Activated CD8-positive, alpha-beta memory T cell treated with anti-CD3 and anti-CD28 coated beads, Interleukin-2, amount 50 U/mL, for 4 hours (primary cell): ENCODE measurements around the gene RERE.

Source experiments
- DNase-seq: peaks from one replicate; pipeline ENCODE4 v3.0.0-alpha.2; 2020

RERE gene

DNA sequence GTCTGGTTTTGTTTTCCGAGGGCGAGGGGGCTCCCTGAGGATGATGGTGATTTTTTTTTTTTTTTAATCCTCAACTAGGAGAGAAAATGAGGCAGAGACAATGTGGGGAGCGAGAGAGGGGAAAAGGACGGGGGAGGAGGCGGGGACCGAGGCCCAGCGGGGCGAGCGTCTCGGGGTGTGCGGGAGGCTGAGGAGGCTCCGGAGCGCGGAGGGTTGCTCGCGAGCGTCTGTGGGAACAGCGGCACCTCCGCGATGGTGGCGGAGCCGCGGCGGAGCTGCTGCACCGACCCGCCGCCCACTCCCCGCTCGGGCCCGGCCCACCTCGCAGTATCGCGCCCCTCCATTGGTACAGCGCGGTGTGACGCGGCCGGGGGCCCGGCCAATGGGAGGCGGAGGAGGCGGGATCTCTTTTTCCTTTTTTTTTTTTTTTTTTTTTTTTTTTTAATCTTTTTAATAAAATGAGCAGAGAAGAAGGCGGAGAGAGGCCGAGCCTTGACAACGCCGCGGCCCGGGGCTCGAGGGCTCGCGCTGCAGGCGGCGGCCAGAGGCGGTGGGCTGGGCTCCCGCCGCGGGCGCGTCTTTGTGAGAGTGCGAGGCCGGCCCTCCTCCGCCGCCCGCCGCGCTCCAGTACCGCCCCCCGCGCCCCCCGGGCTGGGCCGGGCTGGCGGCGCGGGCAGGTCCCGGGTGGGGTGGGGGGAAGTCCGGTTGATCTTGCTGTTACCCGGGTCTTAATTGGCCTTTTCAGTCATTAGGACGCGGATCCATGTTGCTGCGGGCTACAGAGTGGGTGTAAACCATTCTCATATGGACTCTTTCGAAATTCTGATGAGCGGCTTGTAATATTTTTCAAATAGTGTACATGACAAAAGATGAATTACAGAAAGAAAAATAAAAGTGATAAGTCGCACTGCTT, at the start of gene RERE:
RERE (minus strand) TSS at position 229 of the 913 bp plus-strand sequence.
- peak; percentile 95 for DNase-seq

DNA sequence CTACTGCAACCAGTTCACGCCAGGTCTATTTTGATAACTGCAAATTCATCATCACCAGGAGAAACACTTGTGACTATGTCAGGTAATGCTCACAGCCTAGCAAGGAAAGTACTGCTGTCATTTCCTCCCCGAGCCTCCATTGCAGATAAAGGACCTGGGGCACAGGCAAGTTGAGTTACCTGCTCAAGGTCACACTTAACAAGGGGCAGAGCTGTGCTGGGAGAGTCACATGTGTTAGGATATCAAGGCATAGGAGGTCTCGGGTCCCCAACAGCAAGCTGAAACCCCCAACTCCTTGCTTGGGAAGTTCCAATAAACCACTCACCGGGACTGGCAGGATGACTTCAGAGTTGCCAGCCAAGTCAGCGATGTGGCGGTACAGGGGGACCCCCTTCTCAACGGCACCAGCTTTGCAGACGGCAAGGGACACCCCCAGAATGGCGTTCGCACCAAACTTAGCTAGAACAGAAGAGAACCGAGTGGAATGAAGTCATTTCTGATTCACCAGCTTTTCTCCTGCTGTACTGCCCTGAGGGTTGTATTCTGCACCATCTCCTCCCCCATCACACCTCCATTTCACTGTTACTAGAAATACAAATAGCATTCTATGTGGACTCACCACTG, 49.5 kb upstream of the RERE start:
- no peak for DNase-seq

DNA sequence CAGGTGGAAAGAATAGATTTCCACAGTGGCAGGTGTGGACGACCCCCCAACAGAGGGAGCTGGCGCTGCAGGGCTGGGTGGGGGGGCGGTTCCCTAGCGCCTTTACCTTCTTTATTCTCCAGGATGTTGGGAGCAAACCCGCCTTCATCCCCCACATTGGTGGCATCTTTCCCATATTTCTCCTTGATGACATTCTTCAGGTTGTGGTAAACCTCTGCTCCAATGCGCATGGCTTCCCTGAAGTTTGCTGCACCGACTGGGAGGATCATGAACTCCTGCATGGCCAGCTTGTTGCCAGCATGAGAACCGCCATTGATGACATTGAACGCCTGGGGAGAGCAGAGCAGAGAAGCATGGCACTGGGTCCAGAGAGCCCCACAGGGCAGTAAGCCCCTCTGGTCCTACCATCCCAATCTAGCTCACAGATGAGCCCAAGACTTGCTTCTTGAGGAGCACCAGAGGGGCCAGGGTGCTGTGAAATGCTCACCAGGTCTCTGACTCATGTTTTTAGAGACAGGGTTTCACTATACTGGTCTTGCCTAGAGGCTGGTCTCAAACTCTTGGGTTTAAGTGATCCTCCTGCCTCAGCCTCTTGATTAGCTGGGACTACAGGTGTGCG, 48.8 kb upstream of the RERE start:
- DNase-seq = no peak

DNA sequence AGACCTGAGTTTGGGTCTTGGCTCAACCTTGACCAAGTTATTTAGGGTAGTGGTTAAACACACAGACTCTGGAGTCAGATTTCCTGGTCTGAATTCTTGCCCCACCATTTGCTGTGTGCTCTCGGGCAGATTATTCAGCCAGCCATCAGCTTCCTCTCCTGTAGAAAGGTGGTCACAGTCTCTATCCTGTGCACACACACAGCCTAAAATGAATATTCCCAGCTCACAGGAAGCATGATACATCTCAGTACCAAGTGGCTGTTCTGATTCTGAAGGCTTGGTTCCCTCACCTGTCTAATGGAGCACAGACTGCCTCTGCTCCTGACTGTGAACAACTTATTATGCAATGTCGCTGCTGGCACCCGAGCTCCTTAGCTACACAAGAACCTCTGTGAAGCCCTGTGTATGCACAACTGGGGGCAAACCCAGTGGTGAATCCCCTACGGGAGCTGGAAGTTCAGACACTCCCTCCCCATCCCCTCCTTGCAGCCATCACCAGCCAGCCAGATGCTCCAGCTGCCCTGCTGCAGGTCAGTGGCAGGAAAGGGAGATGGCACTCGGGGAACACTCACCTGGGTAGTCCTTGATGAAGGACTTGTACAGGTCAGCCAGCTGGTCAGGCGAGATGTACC, 47.4 kb upstream of the RERE start:
- DNase-seq = no peak

DNA sequence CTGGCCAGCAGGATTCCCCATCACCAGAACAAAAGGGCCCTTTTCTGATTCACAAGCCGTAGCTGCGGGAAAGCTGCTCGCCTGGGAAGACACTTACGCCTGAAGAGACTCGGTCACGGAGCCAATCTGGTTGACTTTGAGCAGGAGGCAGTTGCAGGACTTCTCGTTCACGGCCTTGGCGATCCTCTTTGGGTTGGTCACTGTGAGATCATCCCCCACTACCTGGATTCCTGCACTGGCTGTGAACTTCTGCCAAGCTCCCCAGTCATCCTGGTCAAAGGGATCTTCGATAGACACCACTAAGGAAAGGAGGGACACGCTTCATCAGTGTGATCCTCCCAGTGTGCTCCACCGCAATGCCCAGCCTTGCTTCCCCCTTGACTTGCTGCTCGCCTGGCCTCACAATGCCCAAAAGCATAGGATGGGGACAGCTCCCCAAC, 46.4 kb upstream of the RERE start:
- no peak for DNase-seq

DNA sequence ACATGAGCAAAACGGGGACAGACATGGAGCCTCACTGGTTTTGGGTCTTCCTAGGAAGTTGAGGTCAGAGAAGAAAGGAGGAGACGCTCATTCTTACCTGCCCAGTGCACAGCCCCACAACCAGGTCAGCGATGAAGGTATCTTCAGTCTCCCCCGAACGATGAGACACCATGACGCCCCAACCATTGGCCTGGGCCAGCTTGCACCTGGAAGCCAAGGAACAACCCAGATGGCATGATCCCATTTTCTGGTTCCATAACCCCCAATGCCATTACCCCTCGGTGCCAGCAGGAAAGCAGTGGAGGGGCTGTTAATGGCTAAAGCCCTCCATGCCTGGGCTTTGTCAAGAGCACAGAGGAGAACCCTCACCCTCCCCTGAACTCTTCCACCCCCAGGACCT, 45.7 kb upstream of the RERE start:
- DNase-seq = no peak

DNA sequence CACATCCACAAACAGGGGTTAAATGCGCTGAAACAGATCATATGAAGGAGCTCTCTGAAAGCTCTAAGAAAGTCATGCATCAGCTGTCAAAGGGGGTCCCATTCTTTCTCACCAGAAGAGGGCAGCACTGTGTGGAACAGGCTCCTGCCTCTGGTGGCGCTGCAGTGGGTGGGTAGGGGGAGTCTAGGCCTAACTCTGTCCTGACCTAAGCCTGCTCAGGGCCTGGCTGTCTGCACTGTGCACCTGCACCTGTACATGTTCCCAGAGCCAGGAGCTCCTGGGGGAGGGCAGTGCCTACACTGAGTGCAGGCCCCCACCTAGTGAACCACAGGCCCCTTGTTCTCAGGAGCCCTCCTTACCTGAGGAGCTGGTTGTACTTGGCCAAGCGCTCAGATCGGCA, 45.1 kb upstream of the RERE start:
- DNase-seq = peak; percentile 54

DNA sequence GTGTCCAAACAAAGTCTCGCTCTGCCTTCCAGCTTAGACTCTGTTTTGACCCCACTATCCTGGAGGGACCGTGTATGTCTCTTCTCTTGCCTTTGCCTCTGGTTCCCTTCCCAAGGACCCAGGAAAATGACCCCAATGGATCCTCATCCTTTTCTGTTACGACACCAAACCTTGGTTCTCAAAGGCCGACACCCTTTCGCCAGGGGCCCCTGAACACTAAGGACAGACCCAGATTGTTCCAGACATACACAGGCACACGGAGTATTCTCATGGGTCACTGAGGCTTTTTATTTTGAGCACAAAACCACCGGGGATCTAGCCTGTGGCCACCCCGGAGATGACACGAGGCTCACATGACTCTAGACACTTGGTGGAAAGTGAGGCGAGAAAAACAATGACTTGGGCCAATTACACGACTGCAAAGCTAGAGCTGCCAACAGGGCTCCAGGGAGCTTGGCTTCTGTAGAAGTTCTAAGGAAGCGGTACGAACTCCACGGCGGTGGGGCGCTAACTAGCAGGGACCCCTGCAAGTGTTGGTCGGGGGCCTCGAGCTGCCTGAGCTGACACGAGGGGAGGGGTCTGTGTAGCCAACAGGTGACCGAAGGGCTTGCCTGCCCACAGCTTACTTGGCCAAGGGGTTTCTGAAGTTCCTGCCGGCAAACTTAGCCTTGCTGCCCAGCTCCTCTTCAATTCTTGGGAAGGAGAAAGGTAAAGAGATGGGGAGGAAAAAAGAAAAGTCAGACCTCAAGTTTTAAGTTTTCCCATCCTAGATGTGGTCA, 43.5 kb upstream of the RERE start:
- DNase-seq = no peak

DNA sequence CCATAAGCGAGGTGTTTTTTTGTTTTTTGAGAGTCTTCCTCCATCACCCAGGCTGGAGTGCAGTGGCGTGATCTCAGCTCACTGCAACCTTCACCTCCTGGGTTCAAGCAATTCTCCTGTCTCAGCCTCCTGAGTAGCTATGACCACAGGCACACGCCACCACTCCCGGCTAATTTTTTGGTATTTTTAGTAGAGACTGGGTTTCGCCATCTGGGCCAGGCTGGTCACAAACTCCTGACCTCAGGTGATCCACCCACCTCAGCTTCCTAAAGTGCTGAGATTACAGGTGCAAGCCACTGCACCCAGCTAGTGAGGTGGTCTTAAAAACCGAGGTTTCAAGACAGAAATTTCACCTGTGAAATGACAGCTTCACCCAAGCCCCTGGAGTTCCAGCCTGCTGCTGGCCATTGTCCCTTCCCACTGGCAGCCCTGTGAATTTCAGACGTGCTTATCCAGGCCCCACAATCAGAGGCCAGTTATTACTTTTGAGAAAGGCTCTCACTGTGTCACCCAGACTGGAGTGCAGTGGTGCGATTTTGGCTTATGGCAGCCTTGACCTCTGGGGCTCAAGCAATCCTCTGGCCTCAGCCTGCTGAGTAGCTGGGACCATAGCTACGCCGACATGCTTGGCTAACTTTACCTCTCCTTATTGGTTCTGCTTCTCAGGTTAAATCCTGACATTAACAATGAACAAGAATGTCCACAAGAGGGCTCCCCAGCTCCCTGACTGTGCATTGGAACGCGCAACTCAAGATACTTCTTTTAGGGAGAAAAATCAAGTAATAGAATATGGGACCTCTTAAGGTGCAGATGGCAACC, 41.7 kb upstream of the RERE start:
- DNase-seq = peak; percentile 50

DNA sequence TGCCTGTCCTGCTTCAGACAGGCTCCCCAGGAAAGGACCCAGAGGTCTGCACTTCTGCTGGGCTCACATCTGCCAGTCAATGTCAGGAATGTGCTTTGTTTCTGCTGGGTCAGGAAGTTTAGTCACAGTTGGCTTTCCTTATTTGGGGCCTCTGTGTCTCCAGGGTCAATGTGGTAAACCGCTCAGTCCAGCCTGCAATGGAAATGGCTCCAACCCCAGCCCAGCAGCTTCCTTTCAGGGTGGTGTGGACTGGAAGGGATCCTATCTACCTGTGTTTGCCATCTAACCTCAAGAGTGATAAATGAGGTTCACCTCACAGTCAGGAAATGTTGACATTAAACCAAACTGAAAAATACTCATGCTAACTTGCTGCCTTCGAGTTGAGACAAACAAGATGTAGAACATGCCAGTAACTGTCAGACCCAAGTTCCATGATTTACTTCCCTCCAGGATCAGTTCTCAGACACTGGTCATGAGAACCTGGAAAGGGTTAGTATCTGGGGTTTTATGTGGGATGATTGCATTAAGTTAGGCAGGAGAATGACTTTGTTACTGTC, 40.8 kb upstream of the RERE start:
- DNase-seq = no peak

DNA sequence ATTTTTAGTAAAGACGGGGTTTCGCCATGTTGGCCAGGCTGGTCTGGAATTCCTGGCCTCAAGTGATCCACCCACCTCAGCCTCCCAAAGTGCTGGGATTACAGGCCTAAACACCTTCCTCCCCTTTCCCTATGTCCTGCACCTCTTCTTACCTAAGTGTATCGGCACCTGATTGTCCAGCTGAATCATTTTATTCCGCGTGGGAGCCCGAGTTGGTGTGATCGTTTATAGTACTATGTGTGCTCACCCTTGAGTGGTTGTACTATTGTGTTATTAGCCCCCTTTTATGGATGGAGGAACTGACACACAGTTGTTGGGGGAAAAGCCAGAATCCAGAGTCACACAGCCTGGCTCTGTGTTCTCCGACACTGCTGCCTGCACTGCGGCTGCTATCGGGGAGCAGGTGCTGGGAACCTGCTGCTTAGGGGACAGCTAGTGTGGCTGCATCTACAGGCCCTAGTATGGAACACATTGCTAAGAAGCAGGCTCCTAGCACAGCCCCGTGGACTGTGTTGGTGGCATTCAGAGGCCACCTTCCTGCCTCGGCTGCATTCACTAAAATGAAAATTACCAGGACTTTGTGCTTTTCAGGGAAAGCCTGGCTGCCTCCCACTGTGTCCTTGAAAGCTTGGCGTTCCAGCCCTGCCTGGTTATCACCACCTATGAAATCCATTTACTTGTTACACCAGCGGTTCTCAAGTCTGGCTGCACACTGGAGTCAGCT, 39.4 kb upstream of the RERE start:
- no peak for DNase-seq

DNA sequence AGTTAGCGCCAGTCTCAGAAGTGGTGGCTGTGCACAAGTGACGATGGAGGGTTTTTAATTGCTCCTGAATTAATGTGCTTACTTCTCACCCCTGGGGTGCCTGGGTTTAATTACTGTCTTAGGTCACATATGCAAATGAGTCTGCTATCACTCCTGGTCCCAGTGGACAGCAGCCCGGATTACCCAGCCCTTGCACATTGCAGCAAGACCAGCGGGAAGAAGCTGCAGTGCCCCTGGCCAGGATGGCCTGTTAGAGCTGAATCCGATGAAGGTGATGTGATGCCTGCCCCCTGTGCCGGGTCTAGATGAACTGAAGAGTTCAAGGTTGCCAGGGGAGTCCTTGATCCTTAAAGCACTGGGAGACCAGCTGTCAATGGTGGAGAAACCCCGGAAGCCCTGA, 36.8 kb upstream of the RERE start:
- DNase-seq = no peak

DNA sequence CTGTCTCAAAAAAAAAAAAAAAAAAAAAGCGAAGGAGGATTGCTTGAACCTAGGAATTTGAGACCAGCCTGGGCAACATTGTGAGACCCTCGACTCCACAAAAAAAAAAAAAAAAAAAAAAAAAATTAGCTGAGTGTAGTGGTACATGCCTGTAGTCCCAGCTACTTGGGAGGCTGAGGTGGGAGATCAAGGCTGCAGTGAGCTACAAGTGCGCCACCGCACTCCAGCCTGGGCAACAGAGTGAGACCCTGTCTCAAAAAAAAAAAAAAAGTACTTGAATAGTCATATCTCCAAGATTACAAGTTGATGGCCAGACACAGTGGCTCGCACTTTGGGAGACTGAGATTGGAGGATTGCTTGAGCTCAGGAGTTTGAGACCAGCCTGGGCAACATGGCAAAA, 33.6 kb upstream of the RERE start:
- DNase-seq = no peak

DNA sequence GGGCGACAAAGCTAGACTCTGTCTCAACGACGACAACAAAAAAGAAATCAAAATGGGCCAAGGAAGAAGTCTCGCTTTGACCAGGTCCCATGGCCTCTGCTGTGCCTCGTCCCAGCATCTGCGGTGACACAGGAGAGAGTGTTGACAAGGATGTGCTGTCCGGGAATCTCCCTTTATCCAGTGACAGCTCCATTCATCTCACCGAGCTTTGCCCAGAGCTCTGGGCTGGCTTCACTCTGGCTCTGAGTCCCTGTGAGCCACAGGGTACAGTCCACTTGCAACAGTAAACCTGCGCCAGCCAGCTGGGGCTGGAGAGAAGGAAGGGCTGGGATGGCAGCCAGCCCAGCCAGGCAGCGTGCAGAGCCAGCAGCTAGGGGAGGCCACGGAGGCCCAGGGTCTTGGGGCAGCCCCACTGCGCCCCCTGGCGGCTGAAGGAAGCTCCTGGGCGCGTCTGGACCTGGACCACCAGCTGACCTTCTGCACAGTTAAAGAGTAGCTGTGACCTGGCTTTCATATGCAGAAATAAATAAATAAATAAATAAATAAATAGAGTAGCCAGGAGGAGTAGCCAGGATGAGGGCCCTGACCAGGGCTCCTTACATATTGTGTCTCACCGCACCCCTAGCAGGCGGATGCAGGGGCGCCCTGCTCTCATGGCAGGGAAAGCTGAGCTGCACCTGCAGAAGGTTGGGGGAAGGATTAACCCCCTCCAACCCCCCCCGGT, 31.4 kb upstream of the RERE start:
- DNase-seq = peak; percentile 79

DNA sequence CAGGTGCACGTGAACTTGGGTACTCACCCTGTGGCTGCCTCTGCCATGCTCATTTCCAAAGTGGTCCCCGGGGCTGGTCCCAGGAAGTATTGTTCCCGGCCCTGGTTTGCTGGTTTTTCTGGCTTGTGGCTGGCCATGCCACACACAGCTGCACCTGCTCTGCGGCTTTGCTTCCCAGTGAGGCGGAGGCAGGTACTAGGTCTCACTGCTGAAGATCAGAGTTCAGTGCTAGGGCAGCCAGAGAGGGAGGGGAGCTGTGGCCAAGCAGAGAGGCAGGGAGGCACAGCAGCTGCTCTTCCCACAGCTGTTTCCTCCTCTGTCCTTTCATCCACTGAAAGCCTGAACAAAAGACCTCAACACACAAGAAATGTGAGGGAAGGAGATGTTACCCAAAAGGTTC, 30.6 kb upstream of the RERE start:
- DNase-seq = no peak

DNA sequence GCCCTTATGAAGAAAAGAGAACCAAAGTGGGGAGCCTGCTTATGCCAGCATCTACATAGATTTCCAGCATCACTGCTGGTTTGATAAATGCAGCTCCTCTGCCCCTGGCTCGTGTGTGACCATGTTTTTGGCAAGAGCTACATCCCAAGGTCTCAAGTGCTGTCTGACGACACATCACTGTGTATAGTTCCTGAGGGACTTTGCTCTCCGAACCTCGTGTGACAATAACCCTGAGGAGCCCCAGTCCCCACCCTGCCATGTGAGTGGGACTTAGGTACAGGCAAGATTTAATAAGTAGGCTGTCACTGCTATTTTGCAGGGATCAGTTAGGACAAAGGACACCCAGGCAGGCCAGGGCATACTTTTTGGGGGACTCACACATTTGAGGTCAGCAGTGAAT, 28.8 kb upstream of the RERE start:
- DNase-seq = no peak

DNA sequence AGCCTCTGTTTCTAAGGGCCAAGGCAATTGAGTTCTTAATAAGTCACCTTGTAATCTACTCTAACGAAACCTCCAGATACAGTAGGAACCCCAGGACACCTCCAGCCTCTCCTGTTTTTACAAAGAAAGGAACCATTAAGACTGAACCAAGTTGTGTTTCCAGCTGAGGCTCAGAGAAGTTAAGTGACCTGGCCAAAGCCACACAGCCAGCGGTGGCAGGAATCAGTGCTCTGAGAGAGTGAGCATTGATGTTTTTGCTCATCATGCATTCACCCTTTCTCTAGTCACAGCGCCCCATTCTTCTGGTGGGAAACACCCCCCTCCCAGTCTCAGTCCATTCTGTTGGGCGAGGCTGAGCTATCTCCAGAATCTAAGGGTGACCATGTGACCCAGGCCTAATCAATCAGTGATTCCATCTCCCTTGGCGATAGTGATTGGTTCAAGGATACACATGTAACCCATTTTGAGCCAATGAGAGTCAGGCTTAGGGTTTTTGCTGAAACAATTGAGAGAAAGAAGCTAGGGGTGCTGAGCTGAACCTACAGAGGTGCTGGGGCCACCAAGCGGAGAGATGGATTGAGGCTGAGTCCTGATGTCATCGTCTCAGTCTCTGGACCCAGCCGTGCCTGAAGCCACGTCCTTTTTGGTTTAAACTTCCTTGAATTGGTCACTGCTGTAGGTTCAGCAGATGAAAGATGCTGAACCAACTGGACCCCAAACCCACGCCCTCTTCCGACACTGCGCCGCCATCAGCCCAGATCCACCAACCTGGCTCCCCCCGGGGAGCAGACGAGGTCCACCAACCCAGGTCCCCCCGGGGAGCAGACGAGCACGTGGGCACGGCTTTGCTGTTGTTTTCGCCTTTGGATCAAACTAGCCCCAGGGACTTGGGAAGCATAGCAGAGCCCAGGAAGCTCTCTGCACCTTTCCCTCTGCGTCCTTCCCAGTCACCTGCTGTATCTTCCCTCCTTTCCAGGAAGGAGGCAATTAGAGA, 28.0 kb upstream of the RERE start:
- DNase-seq = no peak

DNA sequence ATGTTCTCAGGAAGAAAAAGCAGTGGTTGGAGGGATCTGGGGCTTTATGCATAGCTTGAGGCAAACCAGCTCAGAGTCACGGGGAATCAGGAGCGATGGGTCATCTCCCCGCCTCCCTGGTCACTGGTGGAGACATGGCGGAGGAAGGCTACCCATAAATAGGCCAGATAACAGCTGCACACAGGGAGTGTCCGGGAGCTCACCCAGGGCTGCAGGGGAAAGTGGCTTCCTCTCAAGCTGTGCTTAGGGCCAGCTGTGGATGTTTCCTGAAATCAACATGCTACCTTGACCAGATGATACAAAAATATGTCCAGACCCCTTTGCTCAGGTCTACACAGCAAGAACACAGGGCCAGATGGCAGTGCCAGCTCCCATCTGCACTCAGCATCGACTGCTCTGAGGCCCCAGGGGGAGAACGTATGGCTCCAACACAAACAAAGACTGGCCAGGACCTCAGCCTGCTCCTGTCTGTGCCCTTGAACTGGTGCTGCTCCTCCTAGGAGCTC, 27.1 kb upstream of the RERE start:
- DNase-seq = no peak

DNA sequence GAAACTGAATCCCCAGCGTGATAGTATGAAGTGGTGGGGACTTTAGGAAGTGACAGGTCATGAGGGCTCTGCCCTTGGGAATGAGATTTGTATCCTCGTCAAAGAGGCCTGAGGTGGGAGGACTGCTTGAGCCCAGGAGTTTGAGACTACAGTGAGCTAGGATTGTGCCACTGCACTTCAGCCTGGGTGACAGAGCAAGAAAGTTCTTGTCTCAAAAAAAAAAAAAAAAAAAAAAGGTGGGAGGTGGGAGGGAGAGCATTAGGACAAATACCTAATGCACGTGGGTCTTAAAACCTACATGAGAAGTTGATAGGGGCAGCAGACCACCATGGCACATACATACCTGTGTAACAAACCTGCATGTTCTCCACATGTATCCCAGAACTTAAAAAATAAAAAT, 24.0 kb upstream of the RERE start:
- no peak for DNase-seq
